Measurements from ENCODE around the gene SARS1. TPM values are rescaled to one million over a fixed set of nuclear protein-coding genes. Genes with fewer than 3 reads are reported as not detected.

SARS1 gene
- total and polyA plus RNA-seq, 2 donors (not counting 1 experiment from before 2014, with no cell fraction given): 237 to 437 TPM

- Histone ChIP-seq H3K4me1 (ENCODE audit: control insufficient read depth, extremely low read depth, insufficient read depth, low read length) (peaks cover 8% of the 10 kb centered on the region), H3K36me3 (ENCODE audit: control insufficient read depth, insufficient read depth, low read length) (no peaks in the 10 kb centered on the region), H3K79me2 (ENCODE audit: control insufficient read depth, insufficient read depth, low read length) (no peaks in the 10 kb centered on the region), H4K20me1 (ENCODE audit: control insufficient read depth, extremely low read depth, insufficient read depth, low read length) (no peaks in the 10 kb centered on the region), H3K9ac (ENCODE audit: insufficient read depth, low read length) (no peak overlapping the region), H3K4me3 (replicated peaks in 1 of 4; ENCODE audit: control extremely low read depth in 1 of 4, insufficient read depth in 1 of 4, low read depth in 3 of 4, low read length in 4 of 4) (no peak overlapping the region), H2AFZ (ENCODE audit: low read length) (peak overlapping the region; percentile 59), H3K27me3 (ENCODE audit: control insufficient read depth, insufficient read depth, low read length) (no peaks in the 10 kb centered on the region), H3K4me2 (ENCODE audit: extremely low read depth, insufficient read depth, low read length) (no peak overlapping the region), H3K9me3 (ENCODE audit: control insufficient read depth, insufficient read depth, low read depth, low read length) (no peaks in the 10 kb centered on the region), H3K27ac (ENCODE audit: insufficient read depth, low read length) (no peak overlapping the region)
- peak; percentile 32 to 74 for DNase-seq (ENCODE audit: low read depth in 2 of 2)
- TF ChIP-seq CTCF (conservative IDR thresholded peaks at IDR 0.05 in 1 of 2, IDR thresholded peaks at IDR 0.05 in 1 of 2; ENCODE audit: low read depth in 1 of 2, low read length in 2 of 2): no peak
- no peak for TF ChIP-seq EZH2 (IDR thresholded peaks at IDR 0.05; ENCODE audit: low read length, missing control alignments)
Observed at GRCh38 chr1:109186733-109187086, 27.0 kb upstream of the SARS1 start.

- no peak overlapping the region for H3K4me2 ChIP-seq (ENCODE audit: extremely low read depth, insufficient read depth, low read length)
- H3K9ac ChIP-seq (ENCODE audit: insufficient read depth, low read length): no peak overlapping the region
- no peaks in the 10 kb centered on the region for H3K36me3 ChIP-seq (ENCODE audit: control insufficient read depth, insufficient read depth, low read length)
- H3K27ac ChIP-seq (ENCODE audit: insufficient read depth, low read length): no peak overlapping the region
- H3K27me3 ChIP-seq (ENCODE audit: control insufficient read depth, insufficient read depth, low read length): no peaks in the 10 kb centered on the region
- H3K4me3 ChIP-seq (replicated peaks in 1 of 4; ENCODE audit: control extremely low read depth in 1 of 4, insufficient read depth in 1 of 4, low read depth in 3 of 4, low read length in 4 of 4): no peak overlapping the region
- no peaks in the 10 kb centered on the region for H3K9me3 ChIP-seq (ENCODE audit: control insufficient read depth, insufficient read depth, low read depth, low read length)
- peaks cover 8% of the 10 kb centered on the region for H3K4me1 ChIP-seq (ENCODE audit: control insufficient read depth, extremely low read depth, insufficient read depth, low read length)
- H3K79me2 ChIP-seq (ENCODE audit: control insufficient read depth, insufficient read depth, low read length): no peaks in the 10 kb centered on the region
- TF ChIP-seq EZH2 (IDR thresholded peaks at IDR 0.05; ENCODE audit: low read length, missing control alignments): no peak
- TF ChIP-seq CTCF (conservative IDR thresholded peaks at IDR 0.05 in 1 of 2, IDR thresholded peaks at IDR 0.05 in 1 of 2; ENCODE audit: low read depth in 1 of 2, low read length in 2 of 2): no peak
- no peaks in the 10 kb centered on the region for H4K20me1 ChIP-seq (ENCODE audit: control insufficient read depth, extremely low read depth, insufficient read depth, low read length)
- no peak for DNase-seq (ENCODE audit: low read depth in 2 of 2)
- H2AFZ ChIP-seq (ENCODE audit: low read length): peak overlapping the region; percentile 59
Observed at GRCh38 chr1:109187127-109187526, 26.6 kb upstream of the SARS1 start.

GRCh38 chr1:109188200-109188599 lies 25.5 kb upstream of the SARS1 start:
- no peak overlapping the region for H3K27ac ChIP-seq (ENCODE audit: insufficient read depth, low read length)
- H3K9ac ChIP-seq (ENCODE audit: insufficient read depth, low read length): no peak overlapping the region

More at GRCh38 chr1:109188200-109188599, 25.5 kb upstream of the SARS1 start:
- no peaks in the 10 kb centered on the region for H3K27me3 ChIP-seq (ENCODE audit: control insufficient read depth, insufficient read depth, low read length)
- no peaks in the 10 kb centered on the region for H3K79me2 ChIP-seq (ENCODE audit: control insufficient read depth, insufficient read depth, low read length)
- H3K4me2 ChIP-seq (ENCODE audit: extremely low read depth, insufficient read depth, low read length): no peak overlapping the region
- H3K9me3 ChIP-seq (ENCODE audit: control insufficient read depth, insufficient read depth, low read depth, low read length): no peaks in the 10 kb centered on the region
- H2AFZ ChIP-seq (ENCODE audit: low read length): no peak overlapping the region
- DNase-seq (ENCODE audit: low read depth in 2 of 2): no peak
- TF ChIP-seq EZH2 (IDR thresholded peaks at IDR 0.05; ENCODE audit: low read length, missing control alignments) (no peak), CTCF (conservative IDR thresholded peaks at IDR 0.05 in 1 of 2, IDR thresholded peaks at IDR 0.05 in 1 of 2; ENCODE audit: low read depth in 1 of 2, low read length in 2 of 2) (no peak)
- H4K20me1 ChIP-seq (ENCODE audit: control insufficient read depth, extremely low read depth, insufficient read depth, low read length): no peaks in the 10 kb centered on the region
- peaks cover 8% of the 10 kb centered on the region for H3K4me1 ChIP-seq (ENCODE audit: control insufficient read depth, extremely low read depth, insufficient read depth, low read length)
- H3K4me3 ChIP-seq (replicated peaks in 1 of 4; ENCODE audit: control extremely low read depth in 1 of 4, insufficient read depth in 1 of 4, low read depth in 3 of 4, low read length in 4 of 4): no peak overlapping the region
- no peaks in the 10 kb centered on the region for H3K36me3 ChIP-seq (ENCODE audit: control insufficient read depth, insufficient read depth, low read length)
